Stimulated activated CD4-positive, alpha-beta T cell treated with anti-CD3 and anti-CD28 coated beads, Interleukin-1b, Interleukin-23, amount 100 ng/mL, for 24 hours (primary cell): Measurements from ENCODE around the gene TENT4A.

Experiments
- DNase-seq, 4 experiments: peaks; one replicate each; pipeline ENCODE4 v3.0.0-alpha.2; 2020; ENCODE audit warnings: low read depth in 4 of 4, low spot score in 1 of 4

The TENT4A gene

GRCh38 chr5:6750142-6750840 lies 37.1 kb downstream of the TENT4A start:
- DNase-seq, result no peak

GRCh38 chr5:6750951-6751685 lies 37.9 kb downstream of the TENT4A start:
- DNase-seq, result no peak

GRCh38 chr5:6752236-6752635 lies 39.0 kb downstream of the TENT4A start:
- no peak for DNase-seq

GRCh38 chr5:6752782-6753181 lies 39.5 kb downstream of the TENT4A start:
- no peak for DNase-seq

- DNase-seq, result no peak
These were observed 40.6 kb downstream of the TENT4A start for GRCh38 chr5:6753851-6754250.

GRCh38 chr5:6754766-6755165 lies 41.5 kb downstream of the TENT4A start:
- DNase-seq, result no peak

- DNase-seq, result no peak
These were observed 42.3 kb downstream of the TENT4A start for GRCh38 chr5:6755519-6755918.

GRCh38 chr5:6755941-6756340 lies 42.7 kb downstream of the TENT4A start:
- no peak for DNase-seq

- DNase-seq, result no peak
These were observed 44.3 kb downstream of the TENT4A start for GRCh38 chr5:6757414-6757969.

GRCh38 chr5:6758236-6758635 lies 45.0 kb downstream of the TENT4A start:
- no peak for DNase-seq

GRCh38 chr5:6758706-6759105 lies 45.5 kb downstream of the TENT4A start:
- no peak for DNase-seq

GRCh38 chr5:6759401-6759800 lies 46.2 kb downstream of the TENT4A start:
- DNase-seq, result no peak

GRCh38 chr5:6759983-6760382 lies 46.8 kb downstream of the TENT4A start:
- DNase-seq, result no peak

- DNase-seq, result no peak
These were observed 47.5 kb downstream of the TENT4A start for GRCh38 chr5:6760686-6761085.

- no peak for DNase-seq
These were observed 48.1 kb downstream of the TENT4A start for GRCh38 chr5:6761333-6761732.

GRCh38 chr5:6762116-6762515 lies 48.9 kb downstream of the TENT4A start:
- no peak for DNase-seq

- DNase-seq, result no peak
These were observed 49.5 kb downstream of the TENT4A start for GRCh38 chr5:6762697-6763096.

GRCh38 chr5:6763191-6763590 lies 50.0 kb downstream of the TENT4A start:
- DNase-seq, result no peak

- DNase-seq, result peak; percentile 23 to 47 (median 35)
These were observed 52.6 kb downstream of the TENT4A start for GRCh38 chr5:6765612-6766525.

GRCh38 chr5:6766604-6767093 lies 53.4 kb downstream of the TENT4A start:
- peak in 3 of 4 experiments; percentile 7 to 17 (median 11) for DNase-seq

GRCh38 chr5:6767481-6768063 lies 54.3 kb downstream of the TENT4A start:
- DNase-seq, result no peak
